CD14-positive monocyte (primary cell): ENCODE results near the gene SIDT1. TPM values are rescaled to one million over a fixed set of nuclear protein-coding genes. Genes with fewer than 3 reads are reported as not detected.

Experiments used
- DNase-seq, 3 donors: peaks; one replicate each; pipeline ENCODE4 v3.0.0-alpha.2; 2011 to 2022
- H2AFZ ChIP-seq: 2 replicates; pipeline ENCODE4 v1.6.0; 2012; ENCODE audit warnings: mild to moderate bottlenecking, low read depth, low read length, inconsistent platforms; ENCODE audit not compliant: insufficient read depth, poor library complexity, severe bottlenecking
- H3K27ac ChIP-seq, 2 donors: 1 replicate in 1 of 2; 2 replicates in 1 of 2; pipeline ENCODE4 v1.5.1; 2012 to 2013; ENCODE audit warnings: low read length in 2 of 2, control low read depth in 1 of 2, inconsistent platforms in 1 of 2, low read depth in 1 of 2, mild to moderate bottlenecking in 1 of 2
- H3K27me3 ChIP-seq, 2 donors: one replicate each; pipeline versions ENCODE4 v1.6.0 to v1.6.1; 2011 to 2013; ENCODE audit warnings: low read length in 2 of 2; ENCODE audit not compliant: control insufficient read depth in 2 of 2, insufficient read depth in 2 of 2
- H3K36me3 ChIP-seq, 2 donors: replicated peaks in 1 of 2; 1 replicate in 1 of 2; 2 replicates in 1 of 2; pipeline versions ENCODE4 v1.5.1 to v1.6.1; 2012 to 2013; ENCODE audit warnings: low read length in 2 of 2, control low read depth in 1 of 2, inconsistent platforms in 1 of 2, mild to moderate bottlenecking in 1 of 2; ENCODE audit not compliant: insufficient read depth in 2 of 2, control insufficient read depth in 1 of 2
- H3K4me1 ChIP-seq, 2 donors: 1 replicate in 1 of 2; 2 replicates in 1 of 2; pipeline versions ENCODE4 v1.5.1 to v1.6.1; 2012 to 2013; ENCODE audit warnings: low read length in 2 of 2, control low read depth in 1 of 2, inconsistent platforms in 1 of 2, mild to moderate bottlenecking in 1 of 2, moderate library complexity in 1 of 2; ENCODE audit not compliant: insufficient read depth in 2 of 2, control insufficient read depth in 1 of 2
- H3K4me2 ChIP-seq: replicated peaks from 2 replicates; pipeline ENCODE3; 2012; ENCODE audit warnings: low read length, moderate library complexity, mild to moderate bottlenecking; ENCODE audit not compliant: poor library complexity, severe bottlenecking; ENCODE audit errors: extremely low read depth
- H3K4me3 ChIP-seq, 3 experiments: fragments of 200-600 bp in 1 of 3; sonication (generic) in 1 of 3; replicated peaks in 1 of 3; 1 replicate in 2 of 3; 2 replicates in 1 of 3; pipeline ENCODE4 v1.5.1; 2011 to 2013; ENCODE audit warnings: low read length in 3 of 3, mild to moderate bottlenecking in 3 of 3, control low read depth in 2 of 3, low read depth in 2 of 3, inconsistent platforms in 1 of 3, moderate library complexity in 1 of 3
- H3K79me2 ChIP-seq: 2 replicates; pipeline ENCODE4 v1.6.0; 2012; ENCODE audit warnings: mild to moderate bottlenecking, control low read depth, inconsistent platforms, low read length, moderate library complexity; ENCODE audit not compliant: insufficient read depth
- H3K9ac ChIP-seq: 2 replicates; pipeline ENCODE4 v1.6.0; 2017; ENCODE audit warnings: low read length, mild to moderate bottlenecking; ENCODE audit not compliant: insufficient read depth, poor library complexity, severe bottlenecking
- H3K9me3 ChIP-seq, 2 donors: replicated peaks in 1 of 2; 1 replicate in 1 of 2; 2 replicates in 1 of 2; pipeline versions ENCODE4 v1.5.1 to v1.6.1; 2012 to 2013; ENCODE audit warnings: low read length in 2 of 2, control low read depth in 1 of 2; ENCODE audit not compliant: control insufficient read depth in 1 of 2, insufficient read depth in 1 of 2
- H4K20me1 ChIP-seq: 2 replicates; pipeline ENCODE4 v1.6.0; 2012; ENCODE audit warnings: mild to moderate bottlenecking, low read length, control low read depth, moderate library complexity; ENCODE audit not compliant: insufficient read depth
- H3K27ac Mint-ChIP-seq, 7 donors: one replicate each; pipeline ENCODE4 v1.8.0; 2020; ENCODE audit warnings: mild to moderate bottlenecking in 7 of 7, mixed read lengths in 7 of 7, moderate library complexity in 6 of 7, inconsistent platforms in 2 of 7
- H3K27me3 Mint-ChIP-seq, 3 donors: one replicate each; pipeline ENCODE4 v1.8.0; 2021 to 2022; ENCODE audit warnings: low read depth in 3 of 3, mild to moderate bottlenecking in 3 of 3, mixed read lengths in 3 of 3, moderate library complexity in 3 of 3, inconsistent platforms in 1 of 3
- H3K36me3 Mint-ChIP-seq, 2 donors: one replicate each; pipeline ENCODE4 v1.8.0; 2020; ENCODE audit warnings: mixed read lengths in 2 of 2, inconsistent platforms in 1 of 2, mild to moderate bottlenecking in 1 of 2
- H3K4me1 Mint-ChIP-seq: one replicate; pipeline ENCODE4 v1.8.0; 2020; ENCODE audit warnings: mild to moderate bottlenecking, mixed read lengths
- H3K4me3 Mint-ChIP-seq, 2 donors: one replicate each; pipeline ENCODE4 v1.8.0; 2020; ENCODE audit warnings: mild to moderate bottlenecking in 2 of 2, mixed read lengths in 2 of 2, moderate library complexity in 1 of 2
- H3K9me3 Mint-ChIP-seq, 7 donors: one replicate each; pipeline ENCODE4 v1.8.0; 2020 to 2022; ENCODE audit warnings: mixed read lengths in 7 of 7, mild to moderate bottlenecking in 6 of 7, moderate library complexity in 6 of 7, inconsistent platforms in 2 of 7
- WGBS: methylation state at CpG from one replicate; pipeline ENCODE4 v1.1.5; 2013; ENCODE audit warnings: missing lambda C conversion rate; ENCODE audit not compliant: insufficient coverage; 5-methylcytosine and 5-hydroxymethylcytosine counted together
- intact Hi-C, 2 donors: fragments of 100-400 bp; cut with micrococcal nuclease; formaldehyde crosslinking; loops; one replicate each; pipeline versions ENCODE4 v1.15.0 to v1.15.1; 2023
- polyA plus RNA-seq, 3 donors: library from polyadenylated mRNA; depleted of rRNA in 1 of 3; unstranded in 2 of 3; stranded (reverse) in 1 of 3; fragments of 300-500 nt in 2 of 3; fragments of >200 nt in 1 of 3; fragmentation: Illumina TruSeq in 2 of 3; gene quantifications; 1 replicate in 2 of 3; 2 replicates in 1 of 3; pipeline ENCODE4 v1.2.3, GENCODE V29; 2012 to 2021
- TF ChIP-seq, protein P1 (sequence below): fragments of 200-600 bp; IDR thresholded peaks from one replicate; pipeline ENCODE4 v1.8.0; 2022; ENCODE audit warnings: antibody characterized with exemption, mild to moderate bottlenecking

The SIDT1 gene
- polyA plus RNA-seq, 3 donors, result 3.2 to 7.1 (median 4.0) TPM

DNA sequence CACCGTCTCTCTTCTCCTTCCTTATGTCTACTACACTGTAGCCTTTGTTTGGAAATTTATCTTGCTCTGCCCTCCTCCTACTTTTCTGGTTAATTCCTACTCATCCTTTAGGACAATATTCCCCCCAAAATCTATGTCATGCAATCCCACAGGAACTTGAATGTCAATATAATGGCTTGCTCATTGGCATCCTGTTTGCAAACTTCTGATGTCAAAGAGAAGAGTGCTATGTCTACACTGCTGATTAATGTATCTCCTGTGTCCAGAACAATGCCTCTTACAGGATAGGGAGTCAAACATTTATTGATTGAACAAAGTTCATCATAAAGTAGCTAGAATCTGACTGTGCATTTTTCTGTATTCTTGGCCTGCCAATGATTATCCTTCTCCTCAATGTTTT is 22.8 kb downstream of the SIDT1 start:
- H3K79me2 ChIP-seq, result no peaks in the 10 kb centered on the region
- no peak for DNase-seq
- H3K27ac Mint-ChIP-seq, result no peak overlapping the region
- no peaks in the 10 kb centered on the region for H3K4me1 ChIP-seq
- no peak overlapping the region for H2AFZ ChIP-seq
- no peak overlapping the region for H3K27ac ChIP-seq
- 88% methylated on average over 1 of the region's 1 CpG for WGBS
- peaks cover 0 to 1% (median 0%) of the 10 kb centered on the region in 3 donors for H3K27me3 Mint-ChIP-seq
- H4K20me1 ChIP-seq, result no peaks in the 10 kb centered on the region
- no peak overlapping the region for H3K4me3 Mint-ChIP-seq
- no peak overlapping the region for H3K9ac ChIP-seq
- no peaks in the 10 kb centered on the region for H3K4me1 Mint-ChIP-seq
- intact Hi-C loops, result no loop called here
- no peak overlapping the region for H3K4me3 ChIP-seq
- TF ChIP-seq, protein P1, sequence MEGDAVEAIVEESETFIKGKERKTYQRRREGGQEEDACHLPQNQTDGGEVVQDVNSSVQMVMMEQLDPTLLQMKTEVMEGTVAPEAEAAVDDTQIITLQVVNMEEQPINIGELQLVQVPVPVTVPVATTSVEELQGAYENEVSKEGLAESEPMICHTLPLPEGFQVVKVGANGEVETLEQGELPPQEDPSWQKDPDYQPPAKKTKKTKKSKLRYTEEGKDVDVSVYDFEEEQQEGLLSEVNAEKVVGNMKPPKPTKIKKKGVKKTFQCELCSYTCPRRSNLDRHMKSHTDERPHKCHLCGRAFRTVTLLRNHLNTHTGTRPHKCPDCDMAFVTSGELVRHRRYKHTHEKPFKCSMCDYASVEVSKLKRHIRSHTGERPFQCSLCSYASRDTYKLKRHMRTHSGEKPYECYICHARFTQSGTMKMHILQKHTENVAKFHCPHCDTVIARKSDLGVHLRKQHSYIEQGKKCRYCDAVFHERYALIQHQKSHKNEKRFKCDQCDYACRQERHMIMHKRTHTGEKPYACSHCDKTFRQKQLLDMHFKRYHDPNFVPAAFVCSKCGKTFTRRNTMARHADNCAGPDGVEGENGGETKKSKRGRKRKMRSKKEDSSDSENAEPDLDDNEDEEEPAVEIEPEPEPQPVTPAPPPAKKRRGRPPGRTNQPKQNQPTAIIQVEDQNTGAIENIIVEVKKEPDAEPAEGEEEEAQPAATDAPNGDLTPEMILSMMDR, result no peak
- no peaks in the 10 kb centered on the region for H3K9me3 Mint-ChIP-seq
- H3K27me3 ChIP-seq, result no peaks in the 10 kb centered on the region
- H3K36me3 ChIP-seq, result no peaks in the 10 kb centered on the region
- H3K36me3 Mint-ChIP-seq, result no peaks in the 10 kb centered on the region
- H3K4me2 ChIP-seq, result no peak overlapping the region
- no peaks in the 10 kb centered on the region for H3K9me3 ChIP-seq

DNA sequence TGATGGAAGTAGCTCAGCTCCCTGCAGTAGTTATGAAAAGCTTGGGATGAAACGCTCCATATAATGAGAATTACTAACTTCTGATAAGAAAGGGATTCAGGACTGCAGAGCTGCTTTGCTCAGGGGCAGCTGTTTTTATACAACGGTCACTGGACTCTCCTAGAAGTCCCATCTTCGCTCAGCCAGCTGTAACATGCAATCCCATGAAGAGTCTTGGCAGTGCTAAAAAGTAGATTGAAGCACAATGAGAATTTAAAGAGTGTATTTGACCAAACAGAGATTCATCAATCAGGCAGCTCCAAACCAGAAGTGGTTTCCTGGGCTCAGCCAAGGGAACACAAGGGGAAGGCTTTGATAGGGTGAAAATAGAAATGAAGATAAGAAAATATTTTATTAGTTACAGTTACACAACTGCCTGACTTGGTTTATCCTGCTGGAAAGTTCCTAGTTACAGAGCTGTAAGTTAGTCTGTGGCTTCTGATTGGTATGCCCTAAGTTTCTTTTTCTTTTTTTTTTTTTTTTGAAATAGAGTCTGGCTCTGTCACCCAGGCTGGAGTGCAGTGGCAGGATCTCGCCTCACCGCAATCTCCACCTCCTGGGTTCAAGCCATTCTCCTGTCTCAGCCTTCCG is 24.1 kb downstream of the SIDT1 start:
- Mint-ChIP-seq H3K27me3 (peaks cover 0 to 1% (median 0%) of the 10 kb centered on the region in 3 donors), H3K9me3 (no peaks in the 10 kb centered on the region), H3K27ac (no peak overlapping the region), H3K4me3 (no peak overlapping the region), H3K36me3 (no peaks in the 10 kb centered on the region), H3K4me1 (peaks cover 8% of the 10 kb centered on the region)
- Histone ChIP-seq H3K4me1 (peaks cover 6 to 9% of the 10 kb centered on the region in 2 donors), H3K4me3 (no peak overlapping the region), H3K36me3 (no peaks in the 10 kb centered on the region), H4K20me1 (no peaks in the 10 kb centered on the region), H3K4me2 (no peak overlapping the region), H3K27me3 (no peaks in the 10 kb centered on the region), H3K27ac (no peak overlapping the region), H2AFZ (no peak overlapping the region), H3K9ac (no peak overlapping the region), H3K79me2 (no peaks in the 10 kb centered on the region), H3K9me3 (no peaks in the 10 kb centered on the region)
- intact Hi-C loops, result no loop called here
- no peak for DNase-seq
- TF ChIP-seq, protein P1, result no peak
- 81% methylated on average over 4 of the region's 6 CpGs for WGBS
